Parathyroid adenoma (tissue), 2 donors: ENCODE data around the gene UHRF1.
A peak's percentile ranks its signal among the peaks of the same experiment; 100 is the strongest.

Experiments
- H2AFZ ChIP-seq: fragments of 300-600 bp; sonication (generic); one replicate; pipeline ENCODE4 v1.7.0; 2017; ENCODE audit warnings: antibody characterized with exemption, mild to moderate bottlenecking
- H3K27ac ChIP-seq: fragments of 300-600 bp; sonication (generic); one replicate; pipeline ENCODE4 v1.7.0; 2017
- H3K27me3 ChIP-seq: fragments of 300-600 bp; sonication (generic); one replicate; pipeline ENCODE4 v1.7.0; 2017; ENCODE audit warnings: low read length; ENCODE audit not compliant: control insufficient read depth, insufficient read depth
- H3K36me3 ChIP-seq: fragments of 300-600 bp; sonication (generic); one replicate; pipeline ENCODE4 v1.7.0; 2017; ENCODE audit warnings: low read length; ENCODE audit not compliant: control insufficient read depth, insufficient read depth
- H3K4me1 ChIP-seq: fragments of 300-600 bp; sonication (generic); one replicate; pipeline ENCODE4 v1.7.0; 2017; ENCODE audit warnings: control low read depth
- H3K4me2 ChIP-seq: fragments of 300-600 bp; sonication (generic); one replicate; pipeline ENCODE4 v1.7.0; 2017; ENCODE audit warnings: low read length
- H3K4me3 ChIP-seq: fragments of 300-600 bp; sonication (generic); one replicate; pipeline ENCODE4 v1.7.0; 2017; ENCODE audit warnings: low read depth, low read length
- H3K79me2 ChIP-seq: fragments of 300-600 bp; sonication (generic); one replicate; pipeline ENCODE4 v1.7.0; 2017; ENCODE audit warnings: control low read depth
- H3K9ac ChIP-seq: fragments of 300-600 bp; sonication (generic); one replicate; pipeline ENCODE4 v1.7.0; 2017; ENCODE audit warnings: mild to moderate bottlenecking
- H3K9me3 ChIP-seq: fragments of 300-600 bp; sonication (generic); one replicate; pipeline ENCODE4 v1.7.0; 2017; ENCODE audit warnings: low read length; ENCODE audit not compliant: control insufficient read depth
- TF ChIP-seq, protein P1 (sequence below): fragments of 300-600 bp; sonication (generic); IDR thresholded peaks from one replicate; pipeline ENCODE4 v1.7.0; 2017; ENCODE audit warnings: antibody characterized with exemption, mild to moderate bottlenecking
- donor health status: primary hyperparathyroidism.

UHRF1 gene

DNA sequence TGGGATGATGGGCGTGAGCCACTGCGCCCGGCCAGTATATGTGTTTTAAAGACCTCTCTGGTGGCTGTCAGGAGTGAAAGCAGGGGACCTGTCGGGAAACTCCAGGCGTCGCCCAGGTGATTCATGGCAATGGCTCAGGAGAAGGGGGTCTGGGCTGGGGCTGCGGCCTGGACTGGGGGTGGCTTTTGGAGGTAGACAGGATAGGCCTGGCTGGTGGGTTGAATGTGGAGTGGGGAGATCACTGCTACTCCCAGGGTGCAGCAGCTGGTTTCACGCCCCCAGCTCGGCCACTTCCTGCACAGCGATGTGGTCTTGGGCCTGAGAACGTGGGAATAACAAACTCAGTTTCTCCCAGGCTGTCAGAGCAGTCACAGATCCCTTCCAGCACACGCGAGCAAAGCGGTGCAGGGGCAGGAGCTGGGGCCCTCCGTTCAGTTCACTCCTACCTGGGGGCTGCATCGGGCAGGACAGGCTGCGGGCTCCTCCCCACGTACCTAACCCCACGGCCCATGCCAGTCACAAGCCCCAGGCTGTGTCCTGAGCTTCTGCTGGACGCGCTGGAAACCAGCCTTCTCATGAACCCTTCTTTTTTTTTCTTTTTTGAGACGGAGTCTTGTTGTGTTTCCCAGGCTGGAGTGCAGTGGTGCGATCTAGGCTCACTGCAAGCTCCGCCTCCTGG, 78.5 kb downstream of the UHRF1 start:
- no peak overlapping the region for H2AFZ ChIP-seq
- no peaks in the 10 kb centered on the region for H3K9me3 ChIP-seq
- H3K4me2 ChIP-seq = no peak overlapping the region
- H3K4me3 ChIP-seq = no peak overlapping the region
- TF ChIP-seq, protein P1, sequence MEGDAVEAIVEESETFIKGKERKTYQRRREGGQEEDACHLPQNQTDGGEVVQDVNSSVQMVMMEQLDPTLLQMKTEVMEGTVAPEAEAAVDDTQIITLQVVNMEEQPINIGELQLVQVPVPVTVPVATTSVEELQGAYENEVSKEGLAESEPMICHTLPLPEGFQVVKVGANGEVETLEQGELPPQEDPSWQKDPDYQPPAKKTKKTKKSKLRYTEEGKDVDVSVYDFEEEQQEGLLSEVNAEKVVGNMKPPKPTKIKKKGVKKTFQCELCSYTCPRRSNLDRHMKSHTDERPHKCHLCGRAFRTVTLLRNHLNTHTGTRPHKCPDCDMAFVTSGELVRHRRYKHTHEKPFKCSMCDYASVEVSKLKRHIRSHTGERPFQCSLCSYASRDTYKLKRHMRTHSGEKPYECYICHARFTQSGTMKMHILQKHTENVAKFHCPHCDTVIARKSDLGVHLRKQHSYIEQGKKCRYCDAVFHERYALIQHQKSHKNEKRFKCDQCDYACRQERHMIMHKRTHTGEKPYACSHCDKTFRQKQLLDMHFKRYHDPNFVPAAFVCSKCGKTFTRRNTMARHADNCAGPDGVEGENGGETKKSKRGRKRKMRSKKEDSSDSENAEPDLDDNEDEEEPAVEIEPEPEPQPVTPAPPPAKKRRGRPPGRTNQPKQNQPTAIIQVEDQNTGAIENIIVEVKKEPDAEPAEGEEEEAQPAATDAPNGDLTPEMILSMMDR = no peak
- H3K36me3 ChIP-seq = no peaks in the 10 kb centered on the region
- no peak overlapping the region for H3K9ac ChIP-seq
- no peaks in the 10 kb centered on the region for H3K27me3 ChIP-seq
- H3K4me1 ChIP-seq = peaks cover 20% of the 10 kb centered on the region
- H3K79me2 ChIP-seq = peaks cover 50% of the 10 kb centered on the region
- H3K27ac ChIP-seq = no peak overlapping the region

DNA sequence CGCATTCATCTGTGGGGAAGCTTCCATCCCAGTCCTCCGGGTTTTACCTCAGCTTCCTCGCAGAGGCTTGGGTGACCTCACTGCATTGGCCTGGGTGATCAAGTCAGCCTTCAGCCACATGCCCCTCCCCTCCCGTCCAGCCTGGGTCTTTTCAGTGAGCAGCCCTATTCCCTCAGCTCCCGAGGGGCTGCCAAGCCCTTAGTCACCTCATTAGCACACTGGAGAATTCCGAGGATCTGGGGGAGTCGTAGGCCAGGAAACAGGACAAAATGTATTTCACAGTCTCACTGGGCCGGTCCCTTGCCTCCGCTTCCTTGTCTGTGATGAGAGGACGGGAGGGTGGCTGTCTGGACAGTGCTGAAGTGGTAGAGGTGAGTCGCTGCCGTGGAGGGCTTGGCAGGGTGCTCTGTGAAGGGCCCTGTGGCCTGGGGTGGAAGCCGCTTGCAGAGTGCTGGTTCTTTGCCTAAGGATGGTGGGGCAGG, 79.5 kb downstream of the UHRF1 start:
- Histone ChIP-seq H3K79me2 (peaks cover 47% of the 10 kb centered on the region), H3K36me3 (no peaks in the 10 kb centered on the region), H3K9me3 (no peaks in the 10 kb centered on the region), H3K4me1 (peaks cover 28% of the 10 kb centered on the region), H2AFZ (no peak overlapping the region), H3K4me3 (no peak overlapping the region), H3K4me2 (no peak overlapping the region), H3K27ac (no peak overlapping the region), H3K27me3 (no peaks in the 10 kb centered on the region), H3K9ac (no peak overlapping the region)
- TF ChIP-seq, protein P1 = no peak

DNA sequence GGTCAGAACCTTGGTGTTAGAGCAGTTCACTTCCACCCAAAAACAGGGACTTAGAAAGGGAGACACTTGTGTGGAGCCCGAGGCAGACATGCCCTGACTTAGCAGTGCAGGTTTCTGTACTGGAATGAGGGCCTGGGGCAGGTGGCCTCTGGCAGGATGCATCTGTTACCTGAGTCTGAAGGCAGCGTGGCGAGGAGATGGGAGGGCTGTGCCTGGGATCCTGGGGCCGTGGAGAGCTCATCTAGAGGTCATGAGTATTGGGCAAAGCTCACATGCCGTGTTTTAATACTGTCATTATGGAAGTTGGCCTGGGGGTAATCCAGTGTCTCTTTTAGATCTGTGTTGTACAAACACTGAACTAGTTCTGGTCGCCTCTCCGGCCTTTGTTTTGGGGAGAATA, 81.0 kb downstream of the UHRF1 start:
- H3K4me2 ChIP-seq = no peak overlapping the region
- H3K9me3 ChIP-seq = no peaks in the 10 kb centered on the region
- H2AFZ ChIP-seq = no peak overlapping the region
- H3K27me3 ChIP-seq = no peaks in the 10 kb centered on the region
- H3K36me3 ChIP-seq = no peaks in the 10 kb centered on the region
- TF ChIP-seq, protein P1 = no peak
- peak overlapping the region; percentile 80 for H3K27ac ChIP-seq
- peaks cover 19% of the 10 kb centered on the region for H3K4me1 ChIP-seq
- peaks cover 45% of the 10 kb centered on the region for H3K79me2 ChIP-seq
- no peak overlapping the region for H3K9ac ChIP-seq
- H3K4me3 ChIP-seq = no peak overlapping the region

DNA sequence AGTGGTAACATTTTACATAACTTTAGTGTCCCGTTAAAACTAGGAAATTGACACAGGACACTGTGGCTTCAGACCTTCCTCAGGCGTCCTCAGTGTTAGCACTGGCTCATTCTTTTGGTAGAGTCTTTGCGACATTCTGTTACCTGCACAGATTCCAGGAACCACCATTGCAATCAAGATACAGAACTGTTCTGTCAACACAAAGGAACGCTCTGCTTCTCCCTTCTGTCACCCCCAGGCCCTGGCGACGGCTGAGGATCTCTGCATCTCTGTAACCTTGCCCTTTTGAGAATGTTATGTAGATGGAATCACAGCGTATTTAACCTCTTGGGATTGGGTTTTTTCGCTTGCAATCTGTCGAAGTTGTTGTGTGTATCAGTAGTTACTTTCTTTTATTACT, 82.2 kb downstream of the UHRF1 start:
- H3K4me1 ChIP-seq = peaks cover 19% of the 10 kb centered on the region
- H3K9me3 ChIP-seq = no peaks in the 10 kb centered on the region
- no peaks in the 10 kb centered on the region for H3K36me3 ChIP-seq
- H2AFZ ChIP-seq = peak overlapping the region; percentile 30
- TF ChIP-seq, protein P1 = no peak
- no peak overlapping the region for H3K9ac ChIP-seq
- no peaks in the 10 kb centered on the region for H3K27me3 ChIP-seq
- H3K4me3 ChIP-seq = no peak overlapping the region
- peak overlapping the region; percentile 80 for H3K27ac ChIP-seq
- peak overlapping the region; percentile 16 for H3K4me2 ChIP-seq
- peaks cover 39% of the 10 kb centered on the region for H3K79me2 ChIP-seq
